H1 (cell line): ENCODE results near the gene SLC4A7. TPM values are rescaled to one million over a fixed set of nuclear protein-coding genes. Genes with fewer than 3 reads are reported as not detected.

ENCODE experiments used
- CTCF ChIA-PET: fragments of 300-600 bp; sonication (Branson Sonifier 250); formaldehyde crosslinking; loops from one replicate; lab custom pipeline; 2021; ENCODE audit not compliant: partially characterized antibody; lab: Charles Lee
- POLR2A ChIA-PET: fragments of 300-600 bp; sonication (Branson Sonifier 250); formaldehyde crosslinking; loops from one replicate; lab custom pipeline; 2021; ENCODE audit warnings: inconsistent platforms; ENCODE audit not compliant: partially characterized antibody; lab: Charles Lee
- DNase-seq, 2 experiments: peaks; one replicate each; pipeline versions ENCODE4 v3.0.0 to v3.0.0-alpha.2; 2010 to 2022; ENCODE audit warnings: low spot score in 2 of 2, low read depth in 1 of 2, mixed read lengths in 1 of 2
- FAIRE-seq: peaks from 2 replicates; lab custom pipeline; 2011; peaks lifted over from hg19 to GRCh38; lab: Jason Lieb, UNC
- H2AFZ ChIP-seq: 2 replicates; pipeline ENCODE4 v1.8.1; 2012; ENCODE audit warnings: low read length, inconsistent platforms
- H2AK5ac ChIP-seq: 2 replicates; pipeline ENCODE4 v1.6.1; 2013; ENCODE audit warnings: low read depth, low read length
- H2BK120ac ChIP-seq: replicated peaks from 2 replicates; pipeline ENCODE3; 2013; ENCODE audit warnings: low read depth, low read length, inconsistent platforms
- H2BK12ac ChIP-seq: 2 replicates; pipeline ENCODE4 v1.6.1; 2013; ENCODE audit warnings: low read depth, low read length
- H2BK15ac ChIP-seq: 2 replicates; pipeline ENCODE4 v1.6.1; 2013; ENCODE audit warnings: low read length
- H2BK20ac ChIP-seq: 2 replicates; pipeline ENCODE4 v1.6.1; 2013; ENCODE audit warnings: low read length
- H2BK5ac ChIP-seq: 2 replicates; pipeline ENCODE4 v1.6.1; 2013; ENCODE audit warnings: low read depth, low read length
- H3K14ac ChIP-seq: 2 replicates; pipeline ENCODE4 v1.6.1; 2013; ENCODE audit warnings: inconsistent platforms; ENCODE audit not compliant: insufficient read length
- H3K18ac ChIP-seq: 2 replicates; pipeline ENCODE4 v1.6.1; 2013; ENCODE audit warnings: low read length; ENCODE audit errors: extremely low read depth
- H3K23ac ChIP-seq: 2 replicates; pipeline ENCODE4 v1.6.1; 2013; ENCODE audit warnings: inconsistent platforms; ENCODE audit not compliant: insufficient read length
- H3K23me2 ChIP-seq: 2 replicates; pipeline ENCODE4 v1.6.1; 2013; ENCODE audit warnings: low read depth, low read length
- H3K27ac ChIP-seq: 2 replicates; pipeline ENCODE4 v1.6.1; 2011; ENCODE audit warnings: low read depth, low read length, inconsistent platforms
- H3K27me3 ChIP-seq, 4 experiments: replicated peaks in 1 of 4; 1 replicate in 1 of 4; 2 replicates in 3 of 4; pipeline versions ENCODE4 v1.6.1 to v1.8.1; 2011 to 2013; ENCODE audit warnings: low read length in 3 of 4, mild to moderate bottlenecking in 3 of 4, inconsistent platforms in 2 of 4, mixed read lengths in 2 of 4, moderate library complexity in 1 of 4; ENCODE audit not compliant: control insufficient read depth in 3 of 4, insufficient read depth in 3 of 4; ENCODE audit errors: extremely low read depth in 1 of 4
- H3K36me3 ChIP-seq, 4 experiments: 2 replicates each; pipeline versions ENCODE4 v1.6.1 to v1.8.1; 2011 to 2013; ENCODE audit warnings: mild to moderate bottlenecking in 4 of 4, low read length in 3 of 4, moderate library complexity in 2 of 4, control low read depth in 1 of 4, inconsistent platforms in 1 of 4; ENCODE audit not compliant: insufficient read depth in 4 of 4, control insufficient read depth in 2 of 4
- H3K4ac ChIP-seq: replicated peaks from 2 replicates; pipeline ENCODE3; 2013; ENCODE audit warnings: low read length, low read depth, mixed read lengths, inconsistent platforms; ENCODE audit not compliant: insufficient read length
- H3K4me1 ChIP-seq, 4 experiments: replicated peaks in 1 of 4; 1 replicate in 1 of 4; 2 replicates in 3 of 4; pipeline versions ENCODE4 v1.6.1 to v1.8.1; 2011 to 2013; ENCODE audit warnings: low read length in 3 of 4, inconsistent platforms in 2 of 4, mixed read lengths in 1 of 4; ENCODE audit not compliant: insufficient read depth in 4 of 4, control insufficient read depth in 3 of 4
- H3K4me2 ChIP-seq, 2 experiments: 2 replicates each; pipeline versions ENCODE4 v1.6.1 to v1.8.1; 2011 to 2013; ENCODE audit warnings: low read depth in 2 of 2, low read length in 2 of 2, control low read depth in 1 of 2, inconsistent platforms in 1 of 2, mild to moderate bottlenecking in 1 of 2; ENCODE audit not compliant: insufficient read depth in 1 of 2
- H3K4me3 ChIP-seq, 4 experiments: fragments of 200-600, 300-600 bp in 1 of 4; sonication (generic), shearing (Covaris generic), sonication (Bioruptor Twin) in 1 of 4; 2 replicates each; pipeline versions ENCODE4 v1.5.1 to v1.8.1; 2011 to 2016; ENCODE audit warnings: low read length in 4 of 4, low read depth in 3 of 4, control low read depth in 2 of 4, inconsistent platforms in 2 of 4, mild to moderate bottlenecking in 2 of 4, mixed read lengths in 1 of 4, moderate library complexity in 1 of 4; ENCODE audit not compliant: insufficient read depth in 2 of 4; ENCODE audit errors: extremely low read depth in 1 of 4
- H3K56ac ChIP-seq: replicated peaks from 2 replicates; pipeline ENCODE3; 2013; ENCODE audit warnings: low read depth, mild to moderate bottlenecking, mixed read lengths, low read length, inconsistent platforms; ENCODE audit not compliant: insufficient read length
- H3K79me1 ChIP-seq: 2 replicates; pipeline ENCODE4 v1.6.1; 2013; ENCODE audit warnings: low read depth, low read length, control low read depth
- H3K79me2 ChIP-seq, 2 experiments: 2 replicates each; pipeline versions ENCODE4 v1.6.1 to v1.8.1; 2012 to 2013; ENCODE audit warnings: low read length in 2 of 2, mild to moderate bottlenecking in 2 of 2, inconsistent platforms in 1 of 2; ENCODE audit not compliant: insufficient read depth in 2 of 2, control insufficient read depth in 1 of 2
- H3K9ac ChIP-seq, 4 experiments: replicated peaks in 1 of 4; 1 replicate in 1 of 4; 2 replicates in 3 of 4; pipeline versions ENCODE4 v1.6.1 to v1.8.1; 2011 to 2013; ENCODE audit warnings: low read depth in 3 of 4, low read length in 3 of 4, control low read depth in 2 of 4, mild to moderate bottlenecking in 2 of 4, moderate library complexity in 2 of 4, inconsistent platforms in 1 of 4; ENCODE audit errors: extremely low read depth in 1 of 4
- H3K9me3 ChIP-seq, 2 experiments: 2 replicates each; pipeline versions ENCODE4 v1.6.1 to v1.8.1; 2012 to 2013; ENCODE audit warnings: mild to moderate bottlenecking in 2 of 2, moderate library complexity in 2 of 2, control low read depth in 1 of 2, inconsistent platforms in 1 of 2, low read depth in 1 of 2, low read length in 1 of 2, mixed read lengths in 1 of 2; ENCODE audit not compliant: insufficient read depth in 2 of 2
- H4K20me1 ChIP-seq, 2 experiments: replicated peaks in 1 of 2; 2 replicates each; pipeline versions ENCODE3 to v1.8.1; 2011 to 2013; ENCODE audit warnings: inconsistent platforms in 2 of 2, low read length in 2 of 2, mild to moderate bottlenecking in 1 of 2; ENCODE audit not compliant: insufficient read depth in 2 of 2, control insufficient read depth in 1 of 2
- H4K5ac ChIP-seq: 2 replicates; pipeline ENCODE4 v1.6.1; 2013; ENCODE audit warnings: low read length, low read depth, mixed read lengths, inconsistent platforms; ENCODE audit not compliant: insufficient read length
- H4K8ac ChIP-seq: 2 replicates; pipeline ENCODE4 v1.8.0; 2013; ENCODE audit warnings: mild to moderate bottlenecking, moderate library complexity, low read length, inconsistent platforms; ENCODE audit not compliant: insufficient read depth; ENCODE audit errors: extremely low read depth
- H4K91ac ChIP-seq: replicated peaks from 2 replicates; pipeline ENCODE3; 2013; ENCODE audit warnings: low read length, mixed read lengths, inconsistent platforms; ENCODE audit not compliant: insufficient read length
- RAD21 ChIP-seq, 2 experiments: IDR thresholded peaks in 1 of 2; conservative IDR thresholded peaks in 1 of 2; 2 replicates each; pipeline ENCODE4 v1.6.1; 2011; ENCODE audit warnings: low read depth in 2 of 2, low read length in 2 of 2, improper control_type of control experiment in 1 of 2, inconsistent platforms in 1 of 2, mild to moderate bottlenecking in 1 of 2, moderate library complexity in 1 of 2
- YY1 ChIP-seq: IDR thresholded peaks from 2 replicates; pipeline ENCODE4 v1.6.1; 2011; ENCODE audit warnings: low read depth, mild to moderate bottlenecking, low read length
- WGBS, 2 experiments: shearing (Covaris generic) in 1 of 2; methylation state at CpG; one replicate each; pipeline versions ENCODE4 v1.1.6 to v1.1.7; 2013 to 2015; ENCODE audit warnings: low lambda C conversion rate in 2 of 2, mixed read lengths in 2 of 2, inconsistent platforms in 1 of 2, low coverage in 1 of 2, missing lambda C conversion rate in 1 of 2; ENCODE audit not compliant: insufficient replicate concordance in 2 of 2, insufficient coverage in 1 of 2, insufficient read length in 1 of 2; ENCODE audit errors: extremely low coverage in 1 of 2, missing lambda C conversion rate in 1 of 2; 5-methylcytosine and 5-hydroxymethylcytosine counted together
- polyA plus RNA-seq, 7 experiments: library from polyadenylated mRNA; depleted of rRNA in 3 of 7; stranded (reverse) in 5 of 7; unstranded in 2 of 7; fragments of >200 nt in 5 of 7; fragments of 200-250 nt in 2 of 7; gene quantifications; 1 replicate in 5 of 7; 2 replicates in 1 of 7; 4 replicates in 1 of 7; pipeline versions ENCODE4 v1.2.1 to v1.2.3, GENCODE V29; 2011 to 2013; ENCODE audit warnings: missing spikeins in 2 of 7, mixed read lengths in 2 of 7
- total RNA-seq: library from RNA; stranded (reverse); fragmentation: NEBNext Ultra II Directional; extraction: Animal tissue kit (Norgen Biotek cat#: 25700); gene quantifications from 2 replicates; pipeline ENCODE4 v1.2.1, GENCODE V29; 2021
- TF ChIP-seq, protein P1 (sequence below), 3 experiments: IDR thresholded peaks; 1 replicate in 2 of 3; 2 replicates in 1 of 3; pipeline versions ENCODE4 v1.5.1 to v1.6.1; 2011; ENCODE audit warnings: low read length in 3 of 3, mild to moderate bottlenecking in 3 of 3, inconsistent platforms in 2 of 3, low read depth in 1 of 3, moderate library complexity in 1 of 3; ENCODE audit not compliant: insufficient read depth in 1 of 3; ENCODE audit errors: control extremely low read depth in 1 of 3

SLC4A7 gene
- total and polyA plus RNA-seq, 2 of the 8 experiments (the other 6 are each of a cell fraction or from before 2014, with no cell fraction given): 14.9 to 70.5 TPM

DNA sequence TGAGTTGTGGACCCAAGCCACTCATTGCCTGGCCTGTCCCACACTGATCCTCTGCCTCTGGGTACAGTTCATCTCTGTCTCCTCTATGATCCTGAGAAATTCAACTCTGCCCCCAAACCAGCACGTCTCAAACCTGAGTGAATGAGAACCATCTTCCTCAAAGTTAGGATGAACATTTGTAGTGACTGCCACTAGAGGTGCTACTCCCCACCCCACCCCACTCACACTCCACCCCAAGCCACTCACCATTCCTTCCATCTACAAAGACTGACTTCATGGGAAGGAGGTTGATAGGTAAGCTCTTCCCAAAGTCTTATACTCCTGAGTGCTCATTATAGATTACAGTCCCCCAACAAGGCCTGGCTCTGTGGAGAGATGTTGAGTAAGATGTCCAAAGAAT is 158.8 kb downstream of the SLC4A7 start:
- peaks cover 0 to 4% (median 0%) of the 10 kb centered on the region in 4 experiments; a peak in 1 of 8 replicates for H3K36me3 ChIP-seq
- H2BK120ac ChIP-seq: no peak overlapping the region
- no peak overlapping the region for H2BK12ac ChIP-seq
- H4K91ac ChIP-seq: no peak overlapping the region
- H3K27ac ChIP-seq: no peak overlapping the region
- H3K4me1 ChIP-seq: no peaks in the 10 kb centered on the region
- H4K8ac ChIP-seq: no peak overlapping the region
- H3K4me3 ChIP-seq: no peak overlapping the region
- no peak overlapping the region for H3K9ac ChIP-seq
- DNase-seq (no peak), FAIRE-seq (no peak)
- no peak overlapping the region for H2BK5ac ChIP-seq
- no peak overlapping the region for H2BK20ac ChIP-seq
- H2AFZ ChIP-seq: no peak overlapping the region
- no peak overlapping the region for H2AK5ac ChIP-seq
- H3K14ac ChIP-seq: no peak overlapping the region
- H3K4ac ChIP-seq: no peak overlapping the region
- H3K23me2 ChIP-seq: no peaks in the 10 kb centered on the region; the same call in 1 of the 2 replicates
- no peak overlapping the region for H3K23ac ChIP-seq
- ChIA-PET CTCF (interaction anchor here (0.8 to 1.7 kb wide), 8 partner anchors 9 to 142 kb away, joined by 3 to 6 read pairs (median 4); no protein-coding TSS in a partner anchor), POLR2A (interaction anchor here (1.3 kb wide), 1 partner anchor 8 kb away, joined by 4 read pairs; no protein-coding TSS in a partner anchor)
- H3K79me1 ChIP-seq: no peaks in the 10 kb centered on the region; the same call in 1 of the 2 replicates
- H3K18ac ChIP-seq: no peak overlapping the region
- WGBS, 2 experiments: 88% methylated on average over 1 of the region's 1 CpG; no CpG with 5 or more reads in 1 of the 2 experiments
- peaks cover 0 to 1% (median 0%) of the 10 kb centered on the region in 4 experiments; a peak in 1 of 7 replicates for H3K27me3 ChIP-seq
- no peak overlapping the region for H4K5ac ChIP-seq
- no peaks in the 10 kb centered on the region; a peak in 1 of 4 replicates for H3K9me3 ChIP-seq
- H3K56ac ChIP-seq: no peak overlapping the region
- TF ChIP-seq YY1 (no peak), RAD21 (IDR thresholded peaks at IDR 0.05 in 1 of 2, conservative IDR thresholded peaks at IDR 0.05 in 1 of 2; ENCODE audit: low read depth in 2 of 2, low read length in 2 of 2) (peak in 1 of 2 experiments; percentile 4; a peak in 2 of 4 replicates)
- TF ChIP-seq, protein P1, sequence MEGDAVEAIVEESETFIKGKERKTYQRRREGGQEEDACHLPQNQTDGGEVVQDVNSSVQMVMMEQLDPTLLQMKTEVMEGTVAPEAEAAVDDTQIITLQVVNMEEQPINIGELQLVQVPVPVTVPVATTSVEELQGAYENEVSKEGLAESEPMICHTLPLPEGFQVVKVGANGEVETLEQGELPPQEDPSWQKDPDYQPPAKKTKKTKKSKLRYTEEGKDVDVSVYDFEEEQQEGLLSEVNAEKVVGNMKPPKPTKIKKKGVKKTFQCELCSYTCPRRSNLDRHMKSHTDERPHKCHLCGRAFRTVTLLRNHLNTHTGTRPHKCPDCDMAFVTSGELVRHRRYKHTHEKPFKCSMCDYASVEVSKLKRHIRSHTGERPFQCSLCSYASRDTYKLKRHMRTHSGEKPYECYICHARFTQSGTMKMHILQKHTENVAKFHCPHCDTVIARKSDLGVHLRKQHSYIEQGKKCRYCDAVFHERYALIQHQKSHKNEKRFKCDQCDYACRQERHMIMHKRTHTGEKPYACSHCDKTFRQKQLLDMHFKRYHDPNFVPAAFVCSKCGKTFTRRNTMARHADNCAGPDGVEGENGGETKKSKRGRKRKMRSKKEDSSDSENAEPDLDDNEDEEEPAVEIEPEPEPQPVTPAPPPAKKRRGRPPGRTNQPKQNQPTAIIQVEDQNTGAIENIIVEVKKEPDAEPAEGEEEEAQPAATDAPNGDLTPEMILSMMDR (IDR thresholded peaks at IDR 0.05; ENCODE audit: control extremely low read depth in 1 of 3, insufficient read depth in 1 of 3, low read depth in 1 of 3, low read length in 3 of 3): peak in 2 of 3 experiments; percentile 18 to 25; a peak in 2 of 4 replicates
- TF ChIP-seq, all 59 proteins: peak for 2
- Histone ChIP-seq H3K79me2 (no peaks in the 10 kb centered on the region), H4K20me1 (no peaks in the 10 kb centered on the region), H3K4me2 (no peak overlapping the region), H2BK15ac (no peak overlapping the region)
